Mucosa of gallbladder (tissue), 1 donor: ENCODE data around the gene SH2D3C. TPM values are rescaled to one million over a fixed set of nuclear protein-coding genes. Genes with fewer than 3 reads are reported as not detected.
A peak's percentile ranks its signal among the peaks of the same experiment; 100 is the strongest.

Source experiments
- DNase-seq: peaks from one replicate; pipeline ENCODE4 v3.0.0-alpha.2; 2020; ENCODE audit warnings: low spot score
- total RNA-seq: library from RNA; stranded (reverse); gene quantifications from one replicate; pipeline ENCODE4 v1.2.1, GENCODE V29; 2021
- donor health status: DM: no; HTN: no; CAD: no.

Gene SH2D3C
- total RNA-seq, 1 donor from 2014 or later: 9.1 TPM

- no peak for DNase-seq
These were observed 38.7 kb downstream of the SH2D3C start for GRCh38 chr9:127739614-127740330.

GRCh38 chr9:127738666-127739065 lies 39.8 kb downstream of the SH2D3C start:
- no peak for DNase-seq

- DNase-seq: no peak
These were observed 42.8 kb downstream of the SH2D3C start for GRCh38 chr9:127735530-127736185.

- peak; percentile 97 for DNase-seq
These were observed 43.5 kb downstream of the SH2D3C start, which contains the start of gene TOR2A for GRCh38 chr9:127734747-127735529. Gene TOR2A (minus strand): TSS chr9:127735294. CDS start chr9:127735270, 24 bp downstream.

GRCh38 chr9:127734247-127734746 lies 44.2 kb downstream of the SH2D3C start:
- no peak for DNase-seq

GRCh38 chr9:127733614-127734013 lies 44.9 kb downstream of the SH2D3C start:
- DNase-seq: no peak

GRCh38 chr9:127732444-127732843 lies 46.0 kb downstream of the SH2D3C start:
- DNase-seq: no peak

- peak; percentile 43 for DNase-seq
These were observed 46.5 kb downstream of the SH2D3C start for GRCh38 chr9:127731938-127732337.

GRCh38 chr9:127730799-127731410 lies 47.6 kb downstream of the SH2D3C start:
- DNase-seq: no peak

- no peak for DNase-seq
These were observed 48.2 kb downstream of the SH2D3C start for GRCh38 chr9:127730262-127730661.

- no peak for DNase-seq
These were observed 48.8 kb downstream of the SH2D3C start for GRCh38 chr9:127729522-127730256.

GRCh38 chr9:127728808-127729207 lies 49.7 kb downstream of the SH2D3C start:
- no peak for DNase-seq

- no peak for DNase-seq
These were observed 51.6 kb downstream of the SH2D3C start for GRCh38 chr9:127726871-127727270.

GRCh38 chr9:127724012-127724411 lies 54.5 kb downstream of the SH2D3C start:
- no peak for DNase-seq

GRCh38 chr9:127723444-127723843 lies 55.0 kb downstream of the SH2D3C start:
- no peak for DNase-seq

- DNase-seq: no peak
These were observed 55.5 kb downstream of the SH2D3C start for GRCh38 chr9:127723013-127723412.

- no peak for DNase-seq
These were observed 56.3 kb downstream of the SH2D3C start for GRCh38 chr9:127722055-127722745.

- no peak for DNase-seq
These were observed 57.1 kb downstream of the SH2D3C start for GRCh38 chr9:127721391-127721821.

- DNase-seq: no peak
These were observed 57.6 kb downstream of the SH2D3C start for GRCh38 chr9:127720865-127721227.

GRCh38 chr9:127720031-127720864 lies 58.2 kb downstream of the SH2D3C start:
- no peak for DNase-seq
